K562 (cell line): ENCODE data around the gene PSMC2. TPM values are rescaled to one million over a fixed set of nuclear protein-coding genes. Genes with fewer than 3 reads are reported as not detected.

Experiments
- BACH1 ChIP-seq: fragments of 200-800 bp; sonication (Bioruptor generic); IDR thresholded peaks from 2 replicates; pipeline ENCODE4 v1.6.1; 2016; ENCODE audit warnings: missing genetic modification characterization, missing compliant biosample characterization
- CREBBP ChIP-seq: IDR thresholded peaks from one replicate; pipeline ENCODE4 v1.6.1; 2012; ENCODE audit warnings: low read depth, mild to moderate bottlenecking, control low read depth, inconsistent platforms, low read length
- EP300 ChIP-seq: IDR thresholded peaks from 2 replicates; pipeline ENCODE4 v1.6.1; 2012; ENCODE audit warnings: low read length, improper control_type of control experiment
- ERF ChIP-seq: fragments of 450-650 bp; formaldehyde crosslinking; IDR thresholded peaks from 2 replicates; pipeline ENCODE4 v1.4.0; 2020; ENCODE audit warnings: mild to moderate bottlenecking, mixed read lengths
- ETS2 ChIP-seq: IDR thresholded peaks from 2 replicates; pipeline ENCODE4 v1.6.1; 2016; ENCODE audit warnings: borderline replicate concordance, missing genetic modification characterization, mild to moderate bottlenecking, moderate library complexity, missing compliant biosample characterization; ENCODE audit not compliant: poor library complexity, severe bottlenecking
- ETV6 ChIP-seq, 3 experiments: fragments of 150-350 bp in 1 of 3; sonication (generic) in 1 of 3; formaldehyde crosslinking in 1 of 3; IDR thresholded peaks; 2 replicates each; pipeline versions ENCODE4 v1.6.1 to v1.8.0; 2014 to 2022; ENCODE audit warnings: borderline replicate concordance in 2 of 3, low read depth in 2 of 3, antibody characterized with exemption in 1 of 3, low read length in 1 of 3, mild to moderate bottlenecking in 1 of 3, missing genetic modification reagents in 1 of 3
- GATAD2B ChIP-seq: fragments of 450-650 bp; IDR thresholded peaks from 2 replicates; pipeline ENCODE4 v1.6.1; 2017; ENCODE audit warnings: mild to moderate bottlenecking, borderline replicate concordance
- HEY1 ChIP-seq: fragments of 250-450 bp; sonication (Bioruptor Pico); IDR thresholded peaks from 2 replicates; pipeline ENCODE4 v1.5.0; 2020; ENCODE audit warnings: mild to moderate bottlenecking, moderate library complexity, borderline replicate concordance
- MBD2 ChIP-seq: sonication (generic); IDR thresholded peaks from 2 replicates; pipeline ENCODE4 v1.6.1; 2016; ENCODE audit warnings: low read depth, borderline replicate concordance
- MCM2 ChIP-seq: fragments of 450-650 bp; IDR thresholded peaks from 2 replicates; pipeline ENCODE4 v1.6.1; 2017; ENCODE audit warnings: low read depth, mild to moderate bottlenecking
- MIER1 ChIP-seq: fragments of 450-650 bp; IDR thresholded peaks from 2 replicates; pipeline ENCODE4 v1.6.1; 2016; ENCODE audit warnings: antibody characterized with exemption, mild to moderate bottlenecking, low read depth
- MTA2 ChIP-seq: fragments of 450-650 bp; IDR thresholded peaks from 2 replicates; pipeline ENCODE4 v1.6.1; 2016; ENCODE audit warnings: low read depth
- NR1H2 ChIP-seq: sonication (generic); formaldehyde crosslinking; IDR thresholded peaks from 2 replicates; pipeline ENCODE4 v1.4.0; 2020; ENCODE audit warnings: mild to moderate bottlenecking, missing genetic modification reagents
- NR4A1 ChIP-seq, 2 experiments: fragments of 250-450 bp in 1 of 2; fragments of 450-650 bp in 1 of 2; sonication (Bioruptor Pico) in 1 of 2; IDR thresholded peaks; 2 replicates each; pipeline versions ENCODE4 v1.4.0 to v1.6.1; 2016 to 2020; ENCODE audit warnings: mild to moderate bottlenecking in 2 of 2, missing compliant biosample characterization in 1 of 2, missing genetic modification characterization in 1 of 2, moderate library complexity in 1 of 2
- TSC22D4 ChIP-seq: fragments of 450-650 bp; IDR thresholded peaks from 2 replicates; pipeline ENCODE4 v1.6.1; 2016; ENCODE audit warnings: missing genetic modification characterization, missing biosample characterization, control low read depth
- ZNF133 ChIP-seq: fragments of 250-450 bp; sonication (Bioruptor Pico); IDR thresholded peaks from 2 replicates; pipeline ENCODE4 v1.4.0; 2020; ENCODE audit warnings: mild to moderate bottlenecking
- polyA plus RNA-seq, 8 experiments: library from polyadenylated mRNA; depleted of rRNA in 4 of 8; stranded (reverse) in 5 of 8; unstranded in 3 of 8; fragments of >200 nt; fragmentation: Nextera tagmentation in 2 of 8; fragmentation: Illumina TruSeq in 1 of 8; extraction: Ambion mirVana in 2 of 8; extraction: Trizol in 1 of 8; gene quantifications; 2 replicates each; pipeline versions ENCODE4 v1.2.1 to v1.2.3, GENCODE V29; 2011 to 2014; ENCODE audit warnings: inconsistent platforms in 1 of 8, missing spikeins in 1 of 8
- total RNA-seq, 7 experiments: library from RNA; depleted of rRNA in 6 of 7; stranded (reverse); fragments of >200 nt in 6 of 7; fragmentation: Illumina TruSeq in 2 of 7; extraction: Trizol in 2 of 7; gene quantifications; 2 replicates each; pipeline versions ENCODE4 v1.2.1 to v1.2.3, GENCODE V29; 2011 to 2021; ENCODE audit warnings: low replicate concordance in 1 of 7
- TF ChIP-seq, protein P1 (sequence below): fragments of 250-450 bp; sonication (Bioruptor Pico); IDR thresholded peaks from 2 replicates; pipeline ENCODE4 v1.4.0; 2020; ENCODE audit warnings: borderline replicate concordance
- TF ChIP-seq, protein P2 (sequence below): fragments of 250-450 bp; sonication (Bioruptor Pico); IDR thresholded peaks from 2 replicates; pipeline ENCODE4 v1.4.0; 2020
- TF ChIP-seq, protein P3 (sequence below): sonication (generic); formaldehyde crosslinking; IDR thresholded peaks from 2 replicates; pipeline ENCODE4 v1.8.1; 2023; ENCODE audit warnings: mild to moderate bottlenecking, missing genetic modification reagents, moderate library complexity

PSMC2 gene
- total and polyA plus RNA-seq, 9 of the 15 experiments (the other 6 are each of a cell fraction or from before 2014, with no cell fraction given) = 316 to 1,105 (median 511) TPM

DNA sequence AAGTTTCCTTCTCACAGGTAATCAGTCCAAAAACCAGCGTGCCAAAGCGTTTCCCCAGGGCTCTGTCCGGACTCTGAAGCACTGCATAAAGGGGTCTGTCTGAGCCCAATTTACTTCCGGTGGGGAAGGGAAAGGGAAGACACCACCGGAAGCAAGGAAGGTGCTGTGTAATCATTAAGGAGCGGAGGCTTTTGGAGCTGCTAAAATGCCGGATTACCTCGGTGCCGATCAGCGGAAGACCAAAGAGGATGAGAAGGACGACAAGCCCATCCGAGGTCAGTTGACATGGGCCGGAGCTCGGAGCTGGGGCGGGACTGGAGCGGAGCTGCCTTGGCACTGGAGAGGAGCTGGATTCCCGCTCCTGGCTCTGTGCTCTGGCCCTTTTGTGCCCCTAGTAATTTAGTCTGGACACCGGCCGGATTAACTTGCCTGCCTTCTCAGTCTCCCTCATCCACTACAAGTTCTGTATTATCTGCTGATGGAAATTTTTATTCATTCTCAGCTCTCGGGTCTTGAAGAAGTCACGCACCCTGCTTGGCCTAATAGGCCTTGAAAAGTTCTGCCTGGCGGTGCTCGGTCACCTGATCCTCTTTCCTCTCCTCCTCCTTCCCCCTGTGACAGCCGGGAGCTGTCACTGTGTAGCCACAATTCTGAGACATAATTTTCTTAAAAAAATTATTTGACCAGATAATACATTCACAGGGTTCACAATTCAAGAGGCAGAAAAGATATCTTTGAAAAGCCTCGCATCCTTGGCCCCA lies at the start of gene PSMC2 (continued):
- no peak for TF ChIP-seq NR4A1 (CRISPR knock-in tag; IDR thresholded peaks at IDR 0.05)
- no peak for TF ChIP-seq NR4A1 (tag; IDR thresholded peaks at IDR 0.05)
- peak; percentile 44; the same call in 1 of the 2 replicates for TF ChIP-seq EP300
- no peak for TF ChIP-seq TSC22D4 (tag)
- TF ChIP-seq, protein P1, sequence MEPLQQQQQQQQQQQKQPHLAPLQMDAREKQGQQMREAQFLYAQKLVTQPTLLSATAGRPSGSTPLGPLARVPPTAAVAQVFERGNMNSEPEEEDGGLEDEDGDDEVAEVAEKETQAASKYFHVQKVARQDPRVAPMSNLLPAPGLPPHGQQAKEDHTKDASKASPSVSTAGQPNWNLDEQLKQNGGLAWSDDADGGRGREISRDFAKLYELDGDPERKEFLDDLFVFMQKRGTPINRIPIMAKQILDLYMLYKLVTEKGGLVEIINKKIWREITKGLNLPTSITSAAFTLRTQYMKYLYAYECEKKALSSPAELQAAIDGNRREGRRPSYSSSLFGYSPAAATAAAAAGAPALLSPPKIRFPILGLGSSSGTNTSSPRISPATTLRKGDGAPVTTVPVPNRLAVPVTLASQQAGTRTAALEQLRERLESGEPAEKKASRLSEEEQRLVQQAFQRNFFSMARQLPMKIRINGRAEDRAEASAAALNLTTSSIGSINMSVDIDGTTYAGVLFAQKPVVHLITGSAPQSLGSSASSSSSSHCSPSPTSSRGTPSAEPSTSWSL = no peak
- peak; percentile 62 for TF ChIP-seq NR1H2 (CRISPR knock-in tag)
- TF ChIP-seq, protein P2, sequence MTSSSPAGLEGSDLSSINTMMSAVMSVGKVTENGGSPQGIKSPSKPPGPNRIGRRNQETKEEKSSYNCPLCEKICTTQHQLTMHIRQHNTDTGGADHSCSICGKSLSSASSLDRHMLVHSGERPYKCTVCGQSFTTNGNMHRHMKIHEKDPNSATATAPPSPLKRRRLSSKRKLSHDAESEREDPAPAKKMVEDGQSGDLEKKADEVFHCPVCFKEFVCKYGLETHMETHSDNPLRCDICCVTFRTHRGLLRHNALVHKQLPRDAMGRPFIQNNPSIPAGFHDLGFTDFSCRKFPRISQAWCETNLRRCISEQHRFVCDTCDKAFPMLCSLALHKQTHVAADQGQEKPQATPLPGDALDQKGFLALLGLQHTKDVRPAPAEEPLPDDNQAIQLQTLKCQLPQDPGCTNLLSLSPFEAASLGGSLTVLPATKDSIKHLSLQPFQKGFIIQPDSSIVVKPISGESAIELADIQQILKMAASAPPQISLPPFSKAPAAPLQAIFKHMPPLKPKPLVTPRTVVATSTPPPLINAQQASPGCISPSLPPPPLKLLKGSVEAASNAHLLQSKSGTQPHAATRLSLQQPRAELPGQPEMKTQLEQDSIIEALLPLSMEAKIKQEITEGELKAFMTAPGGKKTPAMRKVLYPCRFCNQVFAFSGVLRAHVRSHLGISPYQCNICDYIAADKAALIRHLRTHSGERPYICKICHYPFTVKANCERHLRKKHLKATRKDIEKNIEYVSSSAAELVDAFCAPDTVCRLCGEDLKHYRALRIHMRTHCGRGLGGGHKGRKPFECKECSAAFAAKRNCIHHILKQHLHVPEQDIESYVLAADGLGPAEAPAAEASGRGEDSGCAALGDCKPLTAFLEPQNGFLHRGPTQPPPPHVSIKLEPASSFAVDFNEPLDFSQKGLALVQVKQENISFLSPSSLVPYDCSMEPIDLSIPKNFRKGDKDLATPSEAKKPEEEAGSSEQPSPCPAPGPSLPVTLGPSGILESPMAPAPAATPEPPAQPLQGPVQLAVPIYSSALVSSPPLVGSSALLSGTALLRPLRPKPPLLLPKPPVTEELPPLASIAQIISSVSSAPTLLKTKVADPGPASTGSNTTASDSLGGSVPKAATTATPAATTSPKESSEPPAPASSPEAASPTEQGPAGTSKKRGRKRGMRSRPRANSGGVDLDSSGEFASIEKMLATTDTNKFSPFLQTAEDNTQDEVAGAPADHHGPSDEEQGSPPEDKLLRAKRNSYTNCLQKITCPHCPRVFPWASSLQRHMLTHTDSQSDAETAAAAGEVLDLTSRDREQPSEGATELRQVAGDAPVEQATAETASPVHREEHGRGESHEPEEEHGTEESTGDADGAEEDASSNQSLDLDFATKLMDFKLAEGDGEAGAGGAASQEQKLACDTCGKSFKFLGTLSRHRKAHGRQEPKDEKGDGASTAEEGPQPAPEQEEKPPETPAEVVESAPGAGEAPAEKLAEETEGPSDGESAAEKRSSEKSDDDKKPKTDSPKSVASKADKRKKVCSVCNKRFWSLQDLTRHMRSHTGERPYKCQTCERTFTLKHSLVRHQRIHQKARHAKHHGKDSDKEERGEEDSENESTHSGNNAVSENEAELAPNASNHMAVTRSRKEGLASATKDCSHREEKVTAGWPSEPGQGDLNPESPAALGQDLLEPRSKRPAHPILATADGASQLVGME (CRISPR knock-in tag) = no peak
- TF ChIP-seq MTA2 = no peak
- no peak for TF ChIP-seq MCM2
- TF ChIP-seq BACH1 (tag) = peak; percentile 73
- no peak; the same call in 1 of the 2 replicates for TF ChIP-seq MIER1
- peak; percentile 66 for TF ChIP-seq MBD2
- TF ChIP-seq CREBBP = no peak
- TF ChIP-seq ETV6 (IDR thresholded peaks at IDR 0.05; ENCODE audit: borderline replicate concordance in 1 of 2, low read depth in 2 of 2, low read length in 1 of 2) = 0 out of 4 replicates have a peak, but pooled peaks of 1 of the 2 experiments have one; percentile 23
- TF ChIP-seq ETV6 (CRISPR knock-in tag; IDR thresholded peaks at IDR 0.05; ENCODE audit: borderline replicate concordance) = no peak
- TF ChIP-seq ZNF133 (CRISPR knock-in tag) = no peak
- no peak for TF ChIP-seq HEY1 (CRISPR knock-in tag)
- no peak for TF ChIP-seq GATAD2B
- peak; percentile 68; the same call in 1 of the 2 replicates for TF ChIP-seq ERF (CRISPR knock-in tag)
- TF ChIP-seq, protein P3, sequence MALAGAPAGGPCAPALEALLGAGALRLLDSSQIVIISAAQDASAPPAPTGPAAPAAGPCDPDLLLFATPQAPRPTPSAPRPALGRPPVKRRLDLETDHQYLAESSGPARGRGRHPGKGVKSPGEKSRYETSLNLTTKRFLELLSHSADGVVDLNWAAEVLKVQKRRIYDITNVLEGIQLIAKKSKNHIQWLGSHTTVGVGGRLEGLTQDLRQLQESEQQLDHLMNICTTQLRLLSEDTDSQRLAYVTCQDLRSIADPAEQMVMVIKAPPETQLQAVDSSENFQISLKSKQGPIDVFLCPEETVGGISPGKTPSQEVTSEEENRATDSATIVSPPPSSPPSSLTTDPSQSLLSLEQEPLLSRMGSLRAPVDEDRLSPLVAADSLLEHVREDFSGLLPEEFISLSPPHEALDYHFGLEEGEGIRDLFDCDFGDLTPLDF = peak; percentile 80
- TF ChIP-seq ETS2 (tag) = no peak
